Parathyroid adenoma (tissue), 2 donors: ENCODE measurements around the gene TTC1.

Source experiments
- H2AFZ ChIP-seq: fragments of 300-600 bp; sonication (generic); one replicate; pipeline ENCODE4 v1.7.0; 2017; ENCODE audit warnings: antibody characterized with exemption, mild to moderate bottlenecking
- H3K27ac ChIP-seq: fragments of 300-600 bp; sonication (generic); one replicate; pipeline ENCODE4 v1.7.0; 2017
- H3K27me3 ChIP-seq: fragments of 300-600 bp; sonication (generic); one replicate; pipeline ENCODE4 v1.7.0; 2017; ENCODE audit warnings: low read length; ENCODE audit not compliant: control insufficient read depth, insufficient read depth
- H3K36me3 ChIP-seq: fragments of 300-600 bp; sonication (generic); one replicate; pipeline ENCODE4 v1.7.0; 2017; ENCODE audit warnings: low read length; ENCODE audit not compliant: control insufficient read depth, insufficient read depth
- H3K4me1 ChIP-seq: fragments of 300-600 bp; sonication (generic); one replicate; pipeline ENCODE4 v1.7.0; 2017; ENCODE audit warnings: control low read depth
- H3K4me2 ChIP-seq: fragments of 300-600 bp; sonication (generic); one replicate; pipeline ENCODE4 v1.7.0; 2017; ENCODE audit warnings: low read length
- H3K4me3 ChIP-seq: fragments of 300-600 bp; sonication (generic); one replicate; pipeline ENCODE4 v1.7.0; 2017; ENCODE audit warnings: low read depth, low read length
- H3K79me2 ChIP-seq: fragments of 300-600 bp; sonication (generic); one replicate; pipeline ENCODE4 v1.7.0; 2017; ENCODE audit warnings: control low read depth
- H3K9ac ChIP-seq: fragments of 300-600 bp; sonication (generic); one replicate; pipeline ENCODE4 v1.7.0; 2017; ENCODE audit warnings: mild to moderate bottlenecking
- H3K9me3 ChIP-seq: fragments of 300-600 bp; sonication (generic); one replicate; pipeline ENCODE4 v1.7.0; 2017; ENCODE audit warnings: low read length; ENCODE audit not compliant: control insufficient read depth
- TF ChIP-seq, protein P1 (sequence below): fragments of 300-600 bp; sonication (generic); IDR thresholded peaks from one replicate; pipeline ENCODE4 v1.7.0; 2017; ENCODE audit warnings: antibody characterized with exemption, mild to moderate bottlenecking
- donor health status: primary hyperparathyroidism.

Gene TTC1

GRCh38 chr5:160090059-160090458 lies 81.1 kb downstream of the TTC1 start:
- H3K27me3 ChIP-seq: no peaks in the 10 kb centered on the region
- no peaks in the 10 kb centered on the region for H3K36me3 ChIP-seq
- H3K4me2 ChIP-seq: no peak overlapping the region
- no peak overlapping the region for H3K9ac ChIP-seq
- TF ChIP-seq, protein P1, sequence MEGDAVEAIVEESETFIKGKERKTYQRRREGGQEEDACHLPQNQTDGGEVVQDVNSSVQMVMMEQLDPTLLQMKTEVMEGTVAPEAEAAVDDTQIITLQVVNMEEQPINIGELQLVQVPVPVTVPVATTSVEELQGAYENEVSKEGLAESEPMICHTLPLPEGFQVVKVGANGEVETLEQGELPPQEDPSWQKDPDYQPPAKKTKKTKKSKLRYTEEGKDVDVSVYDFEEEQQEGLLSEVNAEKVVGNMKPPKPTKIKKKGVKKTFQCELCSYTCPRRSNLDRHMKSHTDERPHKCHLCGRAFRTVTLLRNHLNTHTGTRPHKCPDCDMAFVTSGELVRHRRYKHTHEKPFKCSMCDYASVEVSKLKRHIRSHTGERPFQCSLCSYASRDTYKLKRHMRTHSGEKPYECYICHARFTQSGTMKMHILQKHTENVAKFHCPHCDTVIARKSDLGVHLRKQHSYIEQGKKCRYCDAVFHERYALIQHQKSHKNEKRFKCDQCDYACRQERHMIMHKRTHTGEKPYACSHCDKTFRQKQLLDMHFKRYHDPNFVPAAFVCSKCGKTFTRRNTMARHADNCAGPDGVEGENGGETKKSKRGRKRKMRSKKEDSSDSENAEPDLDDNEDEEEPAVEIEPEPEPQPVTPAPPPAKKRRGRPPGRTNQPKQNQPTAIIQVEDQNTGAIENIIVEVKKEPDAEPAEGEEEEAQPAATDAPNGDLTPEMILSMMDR: no peak
- peaks cover 2% of the 10 kb centered on the region for H3K4me1 ChIP-seq
- H2AFZ ChIP-seq: no peak overlapping the region
- no peaks in the 10 kb centered on the region for H3K9me3 ChIP-seq
- H3K79me2 ChIP-seq: no peaks in the 10 kb centered on the region
- no peak overlapping the region for H3K4me3 ChIP-seq
- H3K27ac ChIP-seq: no peak overlapping the region

DNA sequence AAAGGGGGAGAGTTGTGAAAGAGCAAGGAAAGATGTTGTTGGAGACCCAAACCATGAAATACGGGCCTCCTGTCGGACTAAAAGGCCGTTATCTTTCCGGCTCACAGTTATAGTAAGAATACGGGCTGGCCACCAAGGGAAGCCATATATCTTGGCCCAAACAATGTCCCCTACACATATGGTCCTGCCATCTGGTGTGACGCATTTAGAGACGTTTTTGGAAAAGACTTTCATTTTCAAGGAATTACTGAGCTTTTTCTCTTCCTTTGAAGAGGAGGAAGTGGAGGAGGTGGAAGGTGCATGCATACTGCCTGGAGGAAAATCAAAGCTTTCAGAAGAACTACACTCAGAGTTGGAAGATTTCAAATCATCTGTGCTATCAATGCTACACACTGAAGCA lies 83.6 kb downstream of the TTC1 start:
- Histone ChIP-seq H3K4me3 (no peak overlapping the region), H3K36me3 (no peaks in the 10 kb centered on the region), H3K4me1 (peaks cover 2% of the 10 kb centered on the region), H3K9ac (no peak overlapping the region), H3K27ac (no peak overlapping the region), H2AFZ (no peak overlapping the region), H3K79me2 (no peaks in the 10 kb centered on the region), H3K27me3 (no peaks in the 10 kb centered on the region), H3K9me3 (no peaks in the 10 kb centered on the region), H3K4me2 (no peak overlapping the region)
- TF ChIP-seq, protein P1: no peak

DNA sequence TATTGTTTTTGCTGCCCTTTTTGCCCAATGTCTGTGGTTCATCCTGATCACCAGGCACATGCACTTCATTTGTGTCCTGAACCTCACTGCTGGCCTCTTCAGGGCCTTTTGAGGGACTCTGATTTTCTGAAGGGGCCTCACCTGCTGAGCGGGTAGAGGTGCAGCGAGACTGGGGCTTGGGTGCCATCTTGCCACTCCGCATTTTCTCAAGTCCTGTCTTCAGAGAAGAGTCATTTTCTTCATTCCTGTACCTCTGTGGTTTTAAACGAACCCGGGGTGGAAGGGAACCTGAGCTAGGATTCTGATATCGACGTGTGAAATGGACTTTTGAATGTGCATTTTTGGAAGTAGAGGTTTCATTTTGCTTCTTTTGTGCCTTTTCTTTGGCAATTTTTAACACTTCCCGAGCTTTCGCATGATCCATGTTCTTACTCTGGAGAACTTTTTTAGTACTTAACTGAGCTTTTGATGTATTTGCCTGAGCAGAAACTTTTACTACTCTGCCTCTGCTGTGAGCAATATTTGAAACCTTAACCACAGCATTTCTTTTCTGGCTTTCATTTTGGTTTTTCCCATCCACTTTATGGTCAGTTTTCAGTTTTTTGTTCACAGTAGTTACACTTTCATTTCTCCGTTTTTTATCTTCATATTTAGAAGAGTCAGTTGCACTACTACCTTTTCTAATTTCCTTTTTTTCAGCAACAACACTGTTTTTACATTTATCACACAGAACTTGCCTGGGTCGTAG lies 84.2 kb downstream of the TTC1 start:
- Histone ChIP-seq H3K4me2 (no peak overlapping the region), H3K27ac (no peak overlapping the region), H3K9me3 (no peaks in the 10 kb centered on the region), H3K4me3 (no peak overlapping the region), H3K27me3 (no peaks in the 10 kb centered on the region), H3K9ac (no peak overlapping the region), H3K79me2 (peaks cover 4% of the 10 kb centered on the region), H3K36me3 (no peaks in the 10 kb centered on the region), H3K4me1 (peaks cover 2% of the 10 kb centered on the region), H2AFZ (no peak overlapping the region)
- TF ChIP-seq, protein P1: no peak

- no peak overlapping the region for H3K4me3 ChIP-seq
- H3K27ac ChIP-seq: no peak overlapping the region
- no peaks in the 10 kb centered on the region for H3K9me3 ChIP-seq
- no peak overlapping the region for H2AFZ ChIP-seq
- H3K79me2 ChIP-seq: peaks cover 8% of the 10 kb centered on the region
- no peak overlapping the region for H3K4me2 ChIP-seq
- no peaks in the 10 kb centered on the region for H3K36me3 ChIP-seq
- TF ChIP-seq, protein P1: no peak
- H3K27me3 ChIP-seq: no peaks in the 10 kb centered on the region
- H3K9ac ChIP-seq: no peak overlapping the region
- H3K4me1 ChIP-seq: no peaks in the 10 kb centered on the region
Measured at GRCh38 chr5:160096178-160096577, 87.2 kb downstream of the TTC1 start.

GRCh38 chr5:160097991-160098390 lies 89.1 kb downstream of the TTC1 start:
- Histone ChIP-seq H3K36me3 (no peaks in the 10 kb centered on the region), H3K27me3 (no peaks in the 10 kb centered on the region), H3K9me3 (no peaks in the 10 kb centered on the region), H3K4me2 (no peak overlapping the region), H3K4me1 (no peaks in the 10 kb centered on the region), H3K9ac (no peak overlapping the region), H2AFZ (no peak overlapping the region), H3K27ac (no peak overlapping the region), H3K79me2 (peaks cover 8% of the 10 kb centered on the region), H3K4me3 (no peak overlapping the region)
- TF ChIP-seq, protein P1: no peak
